AG09309 (cell line): Measurements from ENCODE around the gene PANX3.

Experiments
- DNase-seq: peaks from one replicate; pipeline ENCODE4 v3.0.0-alpha.2; 2010; ENCODE audit warnings: low read depth
- H3K4me3 ChIP-seq: 2 replicates; pipeline ENCODE4 v1.5.1; 2011; ENCODE audit warnings: mild to moderate bottlenecking, low read depth, low read length, moderate library complexity; ENCODE audit not compliant: control insufficient read depth
- TF ChIP-seq, protein P1 (sequence below): IDR thresholded peaks from 2 replicates; pipeline ENCODE4 v1.5.1; 2011; ENCODE audit warnings: mild to moderate bottlenecking, low read depth, low read length, inconsistent platforms; ENCODE audit not compliant: insufficient read depth, control insufficient read depth; ENCODE audit errors: missing control alignments

Gene PANX3

DNA sequence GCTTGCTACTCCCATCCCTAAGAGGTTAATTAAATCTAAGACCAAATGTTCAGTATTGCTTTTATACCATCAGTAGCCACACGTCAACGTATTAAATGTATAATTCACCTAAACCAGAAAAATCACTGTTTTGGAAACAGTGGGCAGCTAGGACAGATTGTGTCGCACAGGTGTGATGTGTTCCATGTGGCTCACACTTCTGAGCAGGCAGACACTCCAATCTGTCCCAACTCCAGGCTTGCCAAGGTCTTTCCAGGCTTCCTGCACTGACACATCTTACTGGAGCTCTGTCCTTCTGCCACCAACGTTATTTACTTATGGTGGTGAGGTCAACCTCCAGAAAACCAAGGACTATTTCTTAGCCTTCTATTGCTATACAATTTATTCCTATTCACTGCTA, 50.9 kb downstream of the PANX3 start:
- DNase-seq, result no peak
- TF ChIP-seq, protein P1, sequence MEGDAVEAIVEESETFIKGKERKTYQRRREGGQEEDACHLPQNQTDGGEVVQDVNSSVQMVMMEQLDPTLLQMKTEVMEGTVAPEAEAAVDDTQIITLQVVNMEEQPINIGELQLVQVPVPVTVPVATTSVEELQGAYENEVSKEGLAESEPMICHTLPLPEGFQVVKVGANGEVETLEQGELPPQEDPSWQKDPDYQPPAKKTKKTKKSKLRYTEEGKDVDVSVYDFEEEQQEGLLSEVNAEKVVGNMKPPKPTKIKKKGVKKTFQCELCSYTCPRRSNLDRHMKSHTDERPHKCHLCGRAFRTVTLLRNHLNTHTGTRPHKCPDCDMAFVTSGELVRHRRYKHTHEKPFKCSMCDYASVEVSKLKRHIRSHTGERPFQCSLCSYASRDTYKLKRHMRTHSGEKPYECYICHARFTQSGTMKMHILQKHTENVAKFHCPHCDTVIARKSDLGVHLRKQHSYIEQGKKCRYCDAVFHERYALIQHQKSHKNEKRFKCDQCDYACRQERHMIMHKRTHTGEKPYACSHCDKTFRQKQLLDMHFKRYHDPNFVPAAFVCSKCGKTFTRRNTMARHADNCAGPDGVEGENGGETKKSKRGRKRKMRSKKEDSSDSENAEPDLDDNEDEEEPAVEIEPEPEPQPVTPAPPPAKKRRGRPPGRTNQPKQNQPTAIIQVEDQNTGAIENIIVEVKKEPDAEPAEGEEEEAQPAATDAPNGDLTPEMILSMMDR, result no peak
- H3K4me3 ChIP-seq, result no peak overlapping the region

DNA sequence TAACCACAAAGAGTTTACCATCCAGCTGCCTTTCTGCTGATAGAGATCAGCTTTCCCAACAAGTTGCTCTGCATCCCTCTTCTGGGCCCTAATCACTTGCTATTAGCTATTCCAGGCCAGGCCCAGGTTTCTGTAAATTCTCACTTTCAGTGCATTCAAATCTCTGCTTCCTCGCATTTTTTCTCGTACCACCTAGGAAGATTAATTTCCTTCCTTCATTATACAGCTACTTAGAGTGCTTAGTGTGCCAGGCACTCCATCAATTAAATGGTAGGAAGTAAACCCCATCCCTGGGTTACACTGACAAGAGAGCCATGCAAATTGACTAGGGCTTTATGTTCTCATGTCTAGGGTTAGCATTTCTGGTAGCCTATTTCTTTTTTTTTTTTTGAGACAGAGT, 52.6 kb downstream of the PANX3 start:
- DNase-seq, result no peak
- no peak overlapping the region for H3K4me3 ChIP-seq
- TF ChIP-seq, protein P1, result no peak

DNA sequence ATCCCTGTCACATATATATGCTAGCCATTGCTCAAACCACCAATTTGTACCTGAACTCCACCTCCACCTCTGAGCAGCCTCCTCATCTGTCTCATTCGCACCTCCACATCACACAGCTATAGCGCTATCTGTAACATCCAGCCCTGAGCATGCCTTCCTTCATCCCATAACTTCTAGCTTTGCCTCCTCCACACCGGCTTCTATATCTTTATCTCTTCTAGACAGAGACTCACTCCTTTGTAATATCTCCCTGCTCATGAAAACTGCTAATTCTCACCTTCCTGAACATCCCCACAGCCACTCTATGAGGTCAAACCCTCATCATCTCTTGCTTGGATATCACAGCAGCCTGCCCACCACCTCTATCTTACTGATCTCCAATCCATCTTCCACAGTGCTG, 56.4 kb downstream of the PANX3 start:
- no peak overlapping the region for H3K4me3 ChIP-seq
- TF ChIP-seq, protein P1, result no peak
- DNase-seq, result no peak

DNA sequence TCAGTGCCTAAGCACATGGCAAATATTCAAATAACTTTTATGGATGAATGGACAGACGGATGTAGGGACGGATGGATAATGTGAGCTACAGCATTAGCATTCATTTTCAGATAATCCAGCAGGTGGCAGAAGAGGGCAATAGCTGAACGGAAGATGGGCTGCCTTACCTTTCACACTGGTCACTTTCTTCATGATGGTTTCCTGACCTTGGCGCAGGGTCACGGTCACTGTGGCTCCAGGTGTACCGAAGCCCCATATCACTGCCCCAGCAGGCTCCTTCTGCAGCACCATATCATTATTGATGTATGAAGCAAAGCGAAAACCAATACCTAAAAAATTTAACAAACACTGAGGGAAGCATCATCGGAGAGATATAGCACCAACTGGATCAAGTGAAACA, 58.0 kb downstream of the PANX3 start:
- DNase-seq, result no peak
- no peak overlapping the region for H3K4me3 ChIP-seq
- TF ChIP-seq, protein P1, result peak; percentile 80
